WTC11 (cell line): ENCODE results near the gene ADARB2. TPM values are rescaled to one million over a fixed set of nuclear protein-coding genes. Genes with fewer than 3 reads are reported as not detected.

Source experiments
- ATAC-seq: fragments of 200-7000 bp; cut with Tn5 transposase; 2 replicates; pipeline ENCODE4 v1.10.0; 2021; ENCODE audit warnings: mild to moderate bottlenecking, moderate library complexity
- CTCF ChIA-PET: fragments of 300-600 bp; sonication (Branson Sonifier 250); formaldehyde crosslinking; loops from one replicate; lab custom pipeline; 2021; ENCODE audit warnings: antibody characterized with exemption; lab: Charles Lee
- POLR2A ChIA-PET: fragments of 350-600 bp; sonication (Branson Sonifier 250); formaldehyde crosslinking; loops from one replicate; lab custom pipeline; 2021; ENCODE audit warnings: antibody characterized with exemption; lab: Charles Lee
- DNase-seq: peaks from one replicate; pipeline ENCODE4 v3.0.0; 2021; ENCODE audit warnings: low spot score
- H3K27ac Mint-ChIP-seq: 2 replicates; pipeline ENCODE4 v1.8.0; 2021; ENCODE audit warnings: mixed read lengths
- H3K27me3 Mint-ChIP-seq: 2 replicates; pipeline ENCODE4 v1.8.0; 2021; ENCODE audit warnings: low read depth, mild to moderate bottlenecking, moderate library complexity, mixed read lengths
- H3K36me3 Mint-ChIP-seq: 2 replicates; pipeline ENCODE4 v1.8.0; 2021; ENCODE audit warnings: mixed read lengths
- H3K4me1 Mint-ChIP-seq: 2 replicates; pipeline ENCODE4 v1.8.0; 2022; ENCODE audit warnings: mixed read lengths
- H3K4me3 Mint-ChIP-seq: 2 replicates; pipeline ENCODE4 v1.8.0; 2021; ENCODE audit warnings: mild to moderate bottlenecking, moderate library complexity, mixed read lengths
- H3K9me3 Mint-ChIP-seq: 2 replicates; pipeline ENCODE4 v1.8.0; 2021; ENCODE audit warnings: mixed read lengths
- AFF4 ChIP-seq: sonication (generic); formaldehyde crosslinking; IDR thresholded peaks from 2 replicates; pipeline ENCODE4 v1.8.1; 2023; ENCODE audit warnings: mild to moderate bottlenecking, missing genetic modification reagents, borderline replicate concordance
- ATF1 ChIP-seq: sonication (generic); formaldehyde crosslinking; IDR thresholded peaks from 2 replicates; pipeline ENCODE4 v1.8.1; 2023; ENCODE audit warnings: mild to moderate bottlenecking, moderate library complexity, missing genetic modification reagents
- CREM ChIP-seq: sonication (generic); formaldehyde crosslinking; IDR thresholded peaks from 2 replicates; pipeline ENCODE4 v1.8.1; 2022; ENCODE audit warnings: mild to moderate bottlenecking, missing genetic modification reagents, moderate library complexity
- FOXP4 ChIP-seq: sonication (generic); formaldehyde crosslinking; IDR thresholded peaks from 2 replicates; pipeline ENCODE4 v1.8.0; 2022; ENCODE audit warnings: mild to moderate bottlenecking, missing genetic modification reagents
- HMGA2 ChIP-seq: fragments of 250-450 bp; sonication (Bioruptor Pico); IDR thresholded peaks from 2 replicates; pipeline ENCODE4 v1.4.0; 2021; ENCODE audit warnings: mild to moderate bottlenecking, moderate library complexity
- IRF2 ChIP-seq: sonication (generic); formaldehyde crosslinking; IDR thresholded peaks from 2 replicates; pipeline ENCODE4 v1.8.0; 2022; ENCODE audit warnings: low read depth, missing genetic modification reagents, borderline replicate concordance
- JUN ChIP-seq: sonication (generic); formaldehyde crosslinking; IDR thresholded peaks from 2 replicates; pipeline ENCODE4 v1.8.0; 2023; ENCODE audit warnings: mild to moderate bottlenecking, missing genetic modification reagents
- MLX ChIP-seq: sonication (generic); formaldehyde crosslinking; IDR thresholded peaks from 2 replicates; pipeline ENCODE4 v1.8.1; 2023; ENCODE audit warnings: mild to moderate bottlenecking, missing genetic modification reagents, moderate library complexity
- NFYB ChIP-seq: sonication (generic); formaldehyde crosslinking; conservative IDR thresholded peaks from 2 replicates; pipeline ENCODE4 v1.8.0; 2022; ENCODE audit warnings: low read depth, missing genetic modification reagents
- SMAD3 ChIP-seq: sonication (generic); formaldehyde crosslinking; IDR thresholded peaks from 2 replicates; pipeline ENCODE4 v1.8.0; 2022; ENCODE audit warnings: missing genetic modification reagents, mild to moderate bottlenecking, borderline replicate concordance
- SMAD4 ChIP-seq: sonication (generic); formaldehyde crosslinking; IDR thresholded peaks from 2 replicates; pipeline ENCODE4 v1.8.0; 2022; ENCODE audit warnings: mild to moderate bottlenecking, missing genetic modification reagents
- ZBTB21 ChIP-seq: sonication (generic); formaldehyde crosslinking; IDR thresholded peaks from 2 replicates; pipeline ENCODE4 v1.8.1; 2023; ENCODE audit warnings: mild to moderate bottlenecking, missing genetic modification reagents, borderline replicate concordance
- ZBTB43 ChIP-seq: sonication (generic); formaldehyde crosslinking; IDR thresholded peaks from 2 replicates; pipeline ENCODE4 v1.8.1; 2023; ENCODE audit warnings: mild to moderate bottlenecking, missing genetic modification reagents
- ZNF219 ChIP-seq: sonication (generic); formaldehyde crosslinking; IDR thresholded peaks from 2 replicates; pipeline ENCODE4 v1.8.0; 2023; ENCODE audit warnings: missing genetic modification reagents, mild to moderate bottlenecking, borderline replicate concordance
- ZNF263 ChIP-seq: sonication (generic); formaldehyde crosslinking; IDR thresholded peaks from 2 replicates; pipeline ENCODE4 v1.8.1; 2022; ENCODE audit warnings: low read depth, mild to moderate bottlenecking, moderate library complexity, missing genetic modification reagents
- ZNF671 ChIP-seq: fragments of 250-450 bp; sonication (Bioruptor Pico); IDR thresholded peaks from 2 replicates; pipeline ENCODE4 v1.8.0; 2021; ENCODE audit warnings: mild to moderate bottlenecking
- total RNA-seq: library from RNA; stranded (reverse); gene quantifications from 3 replicates; pipeline ENCODE4 v1.2.3, GENCODE V29; 2021
- TF ChIP-seq, protein P1 (sequence below): sonication (generic); formaldehyde crosslinking; IDR thresholded peaks from 2 replicates; pipeline ENCODE4 v1.8.0; 2023; ENCODE audit warnings: mild to moderate bottlenecking, missing genetic modification reagents
- TF ChIP-seq, protein P2 (sequence below): sonication (generic); formaldehyde crosslinking; IDR thresholded peaks from 2 replicates; pipeline ENCODE4 v1.8.1; 2023; ENCODE audit warnings: mild to moderate bottlenecking, moderate library complexity, missing genetic modification reagents
- TF ChIP-seq, protein P3 (sequence below): sonication (generic); formaldehyde crosslinking; conservative IDR thresholded peaks from 2 replicates; pipeline ENCODE4 v1.8.1; 2022; ENCODE audit warnings: mild to moderate bottlenecking, missing genetic modification reagents
- TF ChIP-seq, protein P4 (sequence below): fragments of 250-450 bp; sonication (Bioruptor Pico); IDR thresholded peaks from 2 replicates; pipeline ENCODE4 v1.8.0; 2021; ENCODE audit warnings: mild to moderate bottlenecking

ADARB2 gene
- total RNA-seq, 1 experiment from 2014 or later = 3.7 TPM

DNA sequence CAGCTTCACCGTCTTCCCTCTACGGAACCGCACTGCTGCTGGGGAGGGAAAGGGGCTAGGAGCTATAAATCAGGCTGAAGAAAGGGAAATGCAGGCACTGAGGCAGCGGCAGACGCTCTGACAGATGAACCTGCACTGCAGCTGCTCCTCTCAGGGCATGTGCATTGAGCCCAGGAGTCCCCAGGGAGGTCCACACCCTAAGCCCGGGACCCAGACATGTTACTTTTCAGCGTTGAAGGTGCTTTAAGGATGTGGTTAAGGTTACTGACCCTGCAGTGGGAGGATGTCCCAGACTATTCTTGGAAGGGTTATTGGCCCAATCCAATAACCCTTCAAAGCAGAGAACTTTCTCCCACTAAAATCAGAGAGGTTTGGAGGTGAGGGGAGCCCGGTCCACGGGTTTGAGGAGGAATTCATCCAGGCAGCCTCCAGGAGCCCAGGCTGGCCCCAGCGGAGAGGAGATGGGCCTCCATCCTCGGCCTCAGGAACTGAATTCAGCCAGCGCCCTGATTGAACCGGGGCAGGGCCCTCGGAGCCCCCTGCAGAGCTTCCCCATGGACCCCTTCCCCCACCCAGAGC lies 75.4 kb downstream of the ADARB2 start:
- Mint-ChIP-seq H3K27me3 (peaks cover 6% of the 10 kb centered on the region; the same call in 1 of the 2 replicates), H3K4me1 (peaks cover 29% of the 10 kb centered on the region), H3K9me3 (peaks cover 12% of the 10 kb centered on the region), H3K27ac (no peak overlapping the region), H3K4me3 (no peak overlapping the region), H3K36me3 (peaks cover 10% of the 10 kb centered on the region)
- ChIA-PET CTCF (no interaction called here), POLR2A (no interaction called here)
- DNase-seq (no peak), ATAC-seq (no peak)
- TF ChIP-seq ZBTB21 (CRISPR knock-in tag) = no peak
- TF ChIP-seq, protein P1, sequence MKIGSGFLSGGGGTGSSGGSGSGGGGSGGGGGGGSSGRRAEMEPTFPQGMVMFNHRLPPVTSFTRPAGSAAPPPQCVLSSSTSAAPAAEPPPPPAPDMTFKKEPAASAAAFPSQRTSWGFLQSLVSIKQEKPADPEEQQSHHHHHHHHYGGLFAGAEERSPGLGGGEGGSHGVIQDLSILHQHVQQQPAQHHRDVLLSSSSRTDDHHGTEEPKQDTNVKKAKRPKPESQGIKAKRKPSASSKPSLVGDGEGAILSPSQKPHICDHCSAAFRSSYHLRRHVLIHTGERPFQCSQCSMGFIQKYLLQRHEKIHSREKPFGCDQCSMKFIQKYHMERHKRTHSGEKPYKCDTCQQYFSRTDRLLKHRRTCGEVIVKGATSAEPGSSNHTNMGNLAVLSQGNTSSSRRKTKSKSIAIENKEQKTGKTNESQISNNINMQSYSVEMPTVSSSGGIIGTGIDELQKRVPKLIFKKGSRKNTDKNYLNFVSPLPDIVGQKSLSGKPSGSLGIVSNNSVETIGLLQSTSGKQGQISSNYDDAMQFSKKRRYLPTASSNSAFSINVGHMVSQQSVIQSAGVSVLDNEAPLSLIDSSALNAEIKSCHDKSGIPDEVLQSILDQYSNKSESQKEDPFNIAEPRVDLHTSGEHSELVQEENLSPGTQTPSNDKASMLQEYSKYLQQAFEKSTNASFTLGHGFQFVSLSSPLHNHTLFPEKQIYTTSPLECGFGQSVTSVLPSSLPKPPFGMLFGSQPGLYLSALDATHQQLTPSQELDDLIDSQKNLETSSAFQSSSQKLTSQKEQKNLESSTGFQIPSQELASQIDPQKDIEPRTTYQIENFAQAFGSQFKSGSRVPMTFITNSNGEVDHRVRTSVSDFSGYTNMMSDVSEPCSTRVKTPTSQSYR = no peak
- TF ChIP-seq, protein P2, sequence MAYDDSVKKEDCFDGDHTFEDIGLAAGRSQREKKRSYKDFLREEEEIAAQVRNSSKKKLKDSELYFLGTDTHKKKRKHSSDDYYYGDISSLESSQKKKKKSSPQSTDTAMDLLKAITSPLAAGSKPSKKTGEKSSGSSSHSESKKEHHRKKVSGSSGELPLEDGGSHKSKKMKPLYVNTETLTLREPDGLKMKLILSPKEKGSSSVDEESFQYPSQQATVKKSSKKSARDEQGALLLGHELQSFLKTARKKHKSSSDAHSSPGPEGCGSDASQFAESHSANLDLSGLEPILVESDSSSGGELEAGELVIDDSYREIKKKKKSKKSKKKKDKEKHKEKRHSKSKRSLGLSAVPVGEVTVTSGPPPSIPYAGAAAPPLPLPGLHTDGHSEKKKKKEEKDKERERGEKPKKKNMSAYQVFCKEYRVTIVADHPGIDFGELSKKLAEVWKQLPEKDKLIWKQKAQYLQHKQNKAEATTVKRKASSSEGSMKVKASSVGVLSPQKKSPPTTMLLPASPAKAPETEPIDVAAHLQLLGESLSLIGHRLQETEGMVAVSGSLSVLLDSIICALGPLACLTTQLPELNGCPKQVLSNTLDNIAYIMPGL (CRISPR knock-in tag) = no peak
- no peak for TF ChIP-seq ZBTB43 (CRISPR knock-in tag)
- TF ChIP-seq SMAD3 (CRISPR knock-in tag) = no peak
- no peak for TF ChIP-seq ZNF263 (CRISPR knock-in tag)
- no peak for TF ChIP-seq MLX
- TF ChIP-seq CREM (CRISPR knock-in tag) = no peak
- no peak for TF ChIP-seq AFF4 (CRISPR knock-in tag)
- TF ChIP-seq ZNF219 (CRISPR knock-in tag) = no peak
- no peak for TF ChIP-seq NFYB (CRISPR knock-in tag)
- TF ChIP-seq ZNF671 (CRISPR knock-in tag) = no peak

GRCh38 chr10:1661416-1661815 lies 75.9 kb downstream of the ADARB2 start:
- H3K9me3 Mint-ChIP-seq = peaks cover 12% of the 10 kb centered on the region
- peaks cover 6% of the 10 kb centered on the region; the same call in 1 of the 2 replicates for H3K27me3 Mint-ChIP-seq
- H3K4me1 Mint-ChIP-seq = peaks cover 24% of the 10 kb centered on the region
- ATAC-seq (no peak), DNase-seq (no peak)
- no peak overlapping the region for H3K4me3 Mint-ChIP-seq
- H3K36me3 Mint-ChIP-seq = peaks cover 10% of the 10 kb centered on the region
- ChIA-PET CTCF (no interaction called here), POLR2A (no interaction called here)
- no peak overlapping the region for H3K27ac Mint-ChIP-seq
- no peak for TF ChIP-seq ATF1
- TF ChIP-seq, protein P3, sequence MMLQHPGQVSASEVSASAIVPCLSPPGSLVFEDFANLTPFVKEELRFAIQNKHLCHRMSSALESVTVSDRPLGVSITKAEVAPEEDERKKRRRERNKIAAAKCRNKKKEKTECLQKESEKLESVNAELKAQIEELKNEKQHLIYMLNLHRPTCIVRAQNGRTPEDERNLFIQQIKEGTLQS (CRISPR knock-in tag) = no peak
- no peak for TF ChIP-seq SMAD4 (CRISPR knock-in tag)
- TF ChIP-seq HMGA2 = no peak
- TF ChIP-seq FOXP4 = no peak
- no peak for TF ChIP-seq JUN (CRISPR knock-in tag)
- TF ChIP-seq, protein P4, sequence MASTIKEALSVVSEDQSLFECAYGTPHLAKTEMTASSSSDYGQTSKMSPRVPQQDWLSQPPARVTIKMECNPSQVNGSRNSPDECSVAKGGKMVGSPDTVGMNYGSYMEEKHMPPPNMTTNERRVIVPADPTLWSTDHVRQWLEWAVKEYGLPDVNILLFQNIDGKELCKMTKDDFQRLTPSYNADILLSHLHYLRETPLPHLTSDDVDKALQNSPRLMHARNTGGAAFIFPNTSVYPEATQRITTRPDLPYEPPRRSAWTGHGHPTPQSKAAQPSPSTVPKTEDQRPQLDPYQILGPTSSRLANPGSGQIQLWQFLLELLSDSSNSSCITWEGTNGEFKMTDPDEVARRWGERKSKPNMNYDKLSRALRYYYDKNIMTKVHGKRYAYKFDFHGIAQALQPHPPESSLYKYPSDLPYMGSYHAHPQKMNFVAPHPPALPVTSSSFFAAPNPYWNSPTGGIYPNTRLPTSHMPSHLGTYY (CRISPR knock-in tag) = no peak
- TF ChIP-seq IRF2 (CRISPR knock-in tag) = no peak
